HT-29 (cell line): ENCODE results near the gene RASGEF1C. TPM values are rescaled to one million over a fixed set of nuclear protein-coding genes. Genes with fewer than 3 reads are reported as not detected.
"Not testable (repeated sequence)": the region's sequence is repeated elsewhere in the genome, so short reads cannot be mapped to it uniquely, and the experiment has no call there.

Experiments
- DNase-seq: peaks from one replicate; pipeline ENCODE4 v3.0.0-alpha.2; 2015; ENCODE audit warnings: low spot score
- total RNA-seq: library from RNA; depleted of rRNA; stranded (reverse); fragments of >200 nt; shearing (Covaris generic); gene quantifications from 2 replicates; pipeline ENCODE4 v1.2.3, GENCODE V29; 2014

The RASGEF1C gene
- total RNA-seq, 1 experiment from 2014 or later = not detected

DNA sequence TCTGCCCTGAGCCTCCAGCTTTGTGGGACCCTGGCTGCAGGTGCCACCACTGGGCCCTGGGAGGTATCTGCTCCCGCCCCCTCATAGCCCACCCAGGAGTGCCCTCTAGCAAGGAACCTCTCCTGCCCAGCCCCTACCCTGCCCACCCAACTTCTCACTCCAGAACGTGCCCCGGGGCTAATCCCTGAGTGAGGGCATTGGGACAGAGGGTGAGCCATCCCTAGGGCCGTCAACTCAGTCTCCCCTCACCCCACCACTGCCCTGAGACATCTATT lies 2.7 kb upstream of the RASGEF1C start:
- DNase-seq = no peak

- DNase-seq = no peak
Observed at GRCh38 chr5:180210961-180211760, 2.1 kb upstream of the RASGEF1C start.

GRCh38 chr5:180210077-180210476 lies 1.1 kb upstream of the RASGEF1C start:
- not testable (repeated sequence) for DNase-seq

- peak; percentile 2 for DNase-seq
Observed at GRCh38 chr5:180208435-180209081, 453 bp downstream of the RASGEF1C start.

- no peak for DNase-seq
Observed at GRCh38 chr5:180208038-180208434, 975 bp downstream of the RASGEF1C start.

DNA sequence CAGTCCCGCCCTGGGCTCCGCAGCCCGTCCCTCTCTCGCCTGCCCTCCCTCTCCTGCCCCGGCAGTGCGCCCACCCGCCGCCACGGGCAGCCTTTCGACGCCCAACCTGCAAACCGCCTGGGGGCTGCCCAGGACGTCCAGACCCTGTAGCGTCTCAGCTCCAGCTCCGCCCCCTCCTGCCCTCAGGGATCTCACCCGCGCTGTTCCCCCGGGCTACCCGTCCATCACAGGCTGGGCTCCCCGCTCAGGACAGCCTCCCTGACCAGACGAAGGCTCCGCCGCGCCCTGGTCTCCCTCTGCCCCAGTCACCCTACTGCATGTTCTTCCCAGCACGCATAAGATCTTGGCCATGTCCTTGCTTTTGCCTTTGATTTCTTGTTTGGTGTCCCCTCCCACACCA lies 1.4 kb downstream of the RASGEF1C start:
- no peak for DNase-seq

DNA sequence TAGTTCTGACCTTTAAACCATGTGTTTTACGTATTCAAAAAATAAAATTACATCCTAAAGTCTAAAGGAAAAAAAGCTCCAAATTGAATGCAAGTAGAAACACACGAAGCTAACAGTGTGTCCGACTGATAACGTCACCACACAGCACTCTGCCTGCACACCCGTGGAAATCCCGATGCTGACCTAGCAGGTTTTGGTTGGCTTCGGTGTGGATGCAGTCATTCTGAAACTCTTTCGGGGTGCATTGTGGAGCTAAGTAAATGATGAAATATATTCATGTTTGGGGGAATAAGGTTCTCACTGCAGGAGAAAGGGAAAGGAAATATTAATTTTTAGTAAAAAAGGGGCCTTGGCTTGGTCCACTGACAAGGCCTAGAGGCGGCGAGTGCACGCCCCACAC lies 2.0 kb downstream of the RASGEF1C start:
- no peak for DNase-seq

DNA sequence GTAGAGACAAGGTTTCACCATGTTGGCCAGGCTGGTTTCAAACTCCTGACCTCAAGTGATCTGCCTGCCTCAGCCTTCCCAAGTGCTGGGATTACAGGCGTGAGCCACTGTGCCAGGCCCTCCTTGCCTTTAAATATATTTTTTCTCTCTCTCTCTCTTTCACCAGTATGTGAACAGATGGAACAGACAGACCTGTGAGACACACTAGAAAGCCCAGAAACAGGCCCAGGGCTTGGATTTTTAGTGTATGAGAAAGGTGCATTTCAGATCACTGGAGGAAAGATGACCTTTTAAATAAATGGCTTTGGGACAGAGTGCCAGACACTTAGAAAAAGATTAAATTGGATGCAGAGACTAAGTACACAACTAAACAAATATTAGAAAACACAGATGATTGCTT lies 3.1 kb downstream of the RASGEF1C start:
- no peak for DNase-seq

- DNase-seq = no peak
Observed at GRCh38 chr5:180204276-180204819, 4.7 kb downstream of the RASGEF1C start.

DNA sequence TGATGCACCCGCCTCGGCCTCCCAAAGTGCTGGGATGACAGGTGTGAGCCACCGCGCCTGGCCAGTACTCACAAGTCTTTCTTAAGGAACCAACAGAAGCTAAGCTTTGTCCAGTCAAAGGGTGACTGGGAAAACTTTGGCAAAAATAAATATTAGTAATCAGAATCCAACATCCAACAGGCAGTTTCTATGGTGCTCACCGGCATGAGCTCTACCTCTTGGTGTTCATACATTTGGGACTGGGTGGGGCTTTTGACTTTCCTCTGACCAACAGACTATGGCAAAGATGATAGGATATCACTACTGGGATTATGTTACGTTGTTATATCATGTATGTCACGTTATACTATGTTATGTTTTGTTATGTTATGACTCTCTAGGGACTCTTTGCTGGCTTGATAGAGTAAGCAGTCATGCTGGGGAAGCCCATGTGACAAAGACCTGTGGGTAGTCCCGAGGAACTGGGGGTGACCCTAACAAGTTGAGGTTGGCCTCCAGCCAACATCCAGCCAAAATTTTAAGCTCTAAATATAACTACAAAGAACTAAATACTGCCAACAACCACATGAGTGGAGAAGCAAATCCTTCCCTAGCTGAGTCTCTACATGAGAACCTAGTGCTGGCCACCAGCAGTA lies 6.0 kb downstream of the RASGEF1C start:
- DNase-seq = no peak

- peak; percentile 28 for DNase-seq
Observed at GRCh38 chr5:180201051-180201987, 7.7 kb downstream of the RASGEF1C start.

GRCh38 chr5:180199390-180199789 lies 9.6 kb downstream of the RASGEF1C start:
- no peak for DNase-seq

DNA sequence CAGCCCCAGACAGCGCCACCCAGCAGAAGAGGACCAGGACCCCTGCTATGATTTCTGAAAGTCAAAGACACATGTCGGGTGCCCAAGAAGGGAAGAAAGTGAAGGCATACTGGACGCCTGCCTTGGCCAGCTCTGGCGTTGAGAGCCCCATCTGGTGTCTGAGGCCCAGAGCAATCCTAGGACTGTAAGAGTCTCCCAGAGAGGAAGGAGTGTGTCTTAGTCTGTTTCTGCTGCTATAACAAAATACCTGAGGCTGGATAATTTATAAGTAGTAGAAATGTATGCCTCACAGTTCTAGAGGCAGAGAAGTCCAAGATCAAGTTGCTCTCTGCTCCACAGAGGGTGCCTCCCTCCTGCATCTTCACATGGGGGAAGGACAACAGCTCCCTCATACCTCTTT lies 10.8 kb downstream of the RASGEF1C start:
- DNase-seq = no peak

DNA sequence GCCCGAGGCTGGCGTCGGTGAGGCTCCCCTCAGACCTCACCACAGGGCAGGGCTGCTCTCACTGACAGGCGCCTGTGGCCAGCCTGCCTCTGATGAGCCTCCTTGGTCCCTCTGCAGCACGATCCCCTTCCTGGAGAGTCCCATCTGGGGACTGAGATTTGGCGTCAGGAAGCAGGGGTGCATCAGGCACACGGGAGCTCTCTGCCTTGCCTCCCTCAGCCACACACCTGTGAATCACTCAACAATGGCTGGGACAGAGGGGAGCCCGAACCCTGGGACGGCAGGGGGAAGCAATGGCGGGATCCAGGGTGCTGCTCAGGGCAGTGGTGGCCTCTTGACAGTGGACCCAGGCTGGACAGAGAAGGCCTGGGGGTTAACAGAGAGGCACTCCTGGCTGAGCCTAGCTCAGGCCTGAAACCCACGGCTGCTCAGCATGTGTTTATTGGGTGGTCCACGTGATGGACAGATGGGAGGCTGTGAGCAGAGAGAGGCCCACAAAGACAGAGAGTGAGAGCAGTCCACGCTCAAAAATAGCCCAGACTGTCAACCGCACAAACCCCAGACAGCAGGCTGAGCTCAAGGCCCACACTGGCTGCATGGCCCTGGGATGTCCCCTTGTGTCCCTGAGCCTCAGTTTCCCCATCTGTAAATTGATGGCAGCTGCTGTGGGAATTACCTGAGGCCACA lies 11.9 kb downstream of the RASGEF1C start:
- no peak for DNase-seq

DNA sequence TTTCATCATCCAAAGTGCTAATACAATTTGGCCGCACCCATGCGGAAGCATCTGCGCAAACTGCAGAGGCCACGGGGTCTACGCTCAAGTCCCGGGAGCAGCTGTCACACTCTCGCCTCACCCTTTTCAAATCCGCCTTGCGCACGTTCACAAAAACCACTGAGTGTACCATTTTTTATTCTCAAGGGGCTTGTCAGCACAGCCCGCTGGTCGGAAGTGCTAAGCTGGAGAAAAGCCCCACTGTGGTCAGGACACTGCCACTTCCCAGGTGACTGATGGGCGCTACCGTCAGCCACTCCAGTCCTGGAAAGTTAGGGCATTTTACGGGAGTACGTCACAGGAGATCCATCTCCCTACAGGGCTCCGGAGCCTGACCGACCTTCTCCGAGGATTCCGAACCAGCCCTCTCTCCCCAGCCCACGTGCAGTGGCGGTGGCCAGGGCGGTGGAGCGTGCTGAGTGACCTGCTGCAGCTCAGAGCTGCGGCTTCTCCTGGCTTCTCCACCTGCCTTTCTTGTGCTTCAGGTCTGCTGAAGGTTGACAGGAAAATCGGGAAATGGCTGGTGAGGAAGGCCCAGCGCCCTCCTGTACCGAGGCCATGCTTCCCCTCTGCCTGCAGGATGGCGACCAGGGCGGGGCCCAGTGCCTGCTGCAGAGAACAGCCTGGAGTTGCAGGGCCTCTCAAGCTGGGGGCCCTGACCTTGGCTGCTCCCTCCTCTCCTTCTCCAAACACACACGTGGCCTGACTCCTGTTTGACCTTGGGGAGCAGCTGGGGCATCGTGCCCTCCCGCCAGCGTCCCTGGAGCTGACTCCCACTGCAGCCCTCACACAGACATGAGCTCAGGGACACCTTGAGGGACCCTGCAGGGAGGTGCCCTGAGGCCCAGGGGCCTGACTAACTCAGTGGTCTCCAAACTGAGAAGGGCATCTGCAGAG lies 14.3 kb downstream of the RASGEF1C start:
- DNase-seq = no peak

- DNase-seq = no peak
Observed at GRCh38 chr5:180193749-180194375, 15.1 kb downstream of the RASGEF1C start.

GRCh38 chr5:180191716-180192115 lies 17.3 kb downstream of the RASGEF1C start:
- no peak for DNase-seq

- DNase-seq = no peak
Observed at GRCh38 chr5:180187767-180188166, 21.2 kb downstream of the RASGEF1C start.

GRCh38 chr5:180180846-180181245 lies 28.2 kb downstream of the RASGEF1C start:
- DNase-seq = no peak
